Parathyroid adenoma (tissue), 2 donors: ENCODE data around the gene METTL16.
"Not testable (repeated sequence)": the region's sequence is repeated elsewhere in the genome, so short reads cannot be mapped to it uniquely, and the experiment has no call there.

Source experiments
- H2AFZ ChIP-seq: fragments of 300-600 bp; sonication (generic); one replicate; pipeline ENCODE4 v1.7.0; 2017; ENCODE audit warnings: antibody characterized with exemption, mild to moderate bottlenecking
- H3K27ac ChIP-seq: fragments of 300-600 bp; sonication (generic); one replicate; pipeline ENCODE4 v1.7.0; 2017
- H3K27me3 ChIP-seq: fragments of 300-600 bp; sonication (generic); one replicate; pipeline ENCODE4 v1.7.0; 2017; ENCODE audit warnings: low read length; ENCODE audit not compliant: control insufficient read depth, insufficient read depth
- H3K36me3 ChIP-seq: fragments of 300-600 bp; sonication (generic); one replicate; pipeline ENCODE4 v1.7.0; 2017; ENCODE audit warnings: low read length; ENCODE audit not compliant: control insufficient read depth, insufficient read depth
- H3K4me1 ChIP-seq: fragments of 300-600 bp; sonication (generic); one replicate; pipeline ENCODE4 v1.7.0; 2017; ENCODE audit warnings: control low read depth
- H3K4me2 ChIP-seq: fragments of 300-600 bp; sonication (generic); one replicate; pipeline ENCODE4 v1.7.0; 2017; ENCODE audit warnings: low read length
- H3K4me3 ChIP-seq: fragments of 300-600 bp; sonication (generic); one replicate; pipeline ENCODE4 v1.7.0; 2017; ENCODE audit warnings: low read depth, low read length
- H3K79me2 ChIP-seq: fragments of 300-600 bp; sonication (generic); one replicate; pipeline ENCODE4 v1.7.0; 2017; ENCODE audit warnings: control low read depth
- H3K9ac ChIP-seq: fragments of 300-600 bp; sonication (generic); one replicate; pipeline ENCODE4 v1.7.0; 2017; ENCODE audit warnings: mild to moderate bottlenecking
- H3K9me3 ChIP-seq: fragments of 300-600 bp; sonication (generic); one replicate; pipeline ENCODE4 v1.7.0; 2017; ENCODE audit warnings: low read length; ENCODE audit not compliant: control insufficient read depth
- CTCF ChIP-seq: fragments of 300-600 bp; sonication (generic); IDR thresholded peaks from one replicate; pipeline ENCODE4 v1.7.0; 2017; ENCODE audit warnings: antibody characterized with exemption, mild to moderate bottlenecking
- donor health status: primary hyperparathyroidism.

Gene METTL16

GRCh38 chr17:2449486-2449885 is 62.2 kb downstream of the METTL16 start:
- Histone ChIP-seq H3K27ac (no peak overlapping the region), H3K4me2 (no peak overlapping the region), H3K79me2 (no peaks in the 10 kb centered on the region), H3K9me3 (no peaks in the 10 kb centered on the region), H3K4me3 (no peak overlapping the region), H3K36me3 (no peaks in the 10 kb centered on the region), H3K27me3 (no peaks in the 10 kb centered on the region), H2AFZ (no peak overlapping the region), H3K9ac (no peak overlapping the region), H3K4me1 (no peaks in the 10 kb centered on the region)
- TF ChIP-seq CTCF: no peak

GRCh38 chr17:2447479-2447878 is 64.2 kb downstream of the METTL16 start:
- not testable (repeated sequence) for H3K36me3 ChIP-seq, H3K4me2 ChIP-seq, H3K27ac ChIP-seq, H3K4me3 ChIP-seq, H3K9ac ChIP-seq, H3K9me3 ChIP-seq, H2AFZ ChIP-seq, H3K4me1 ChIP-seq, H3K79me2 ChIP-seq, H3K27me3 ChIP-seq

- Histone ChIP-seq H3K9me3 (no peaks in the 10 kb centered on the region), H3K79me2 (peaks cover 3% of the 10 kb centered on the region), H3K4me1 (no peaks in the 10 kb centered on the region), H3K27ac (no peak overlapping the region), H3K27me3 (no peaks in the 10 kb centered on the region), H3K36me3 (no peaks in the 10 kb centered on the region), H3K4me2 (no peak overlapping the region), H2AFZ (no peak overlapping the region), H3K4me3 (no peak overlapping the region), H3K9ac (no peak overlapping the region)
- TF ChIP-seq CTCF: no peak
Observed at GRCh38 chr17:2445638-2446037, 66.0 kb downstream of the METTL16 start.

- Histone ChIP-seq H3K4me1 (no peaks in the 10 kb centered on the region), H3K27ac (no peak overlapping the region), H3K27me3 (no peaks in the 10 kb centered on the region), H3K4me3 (no peak overlapping the region), H3K79me2 (peaks cover 9% of the 10 kb centered on the region), H3K9me3 (no peaks in the 10 kb centered on the region), H2AFZ (no peak overlapping the region), H3K4me2 (no peak overlapping the region), H3K9ac (no peak overlapping the region), H3K36me3 (no peaks in the 10 kb centered on the region)
- TF ChIP-seq CTCF: no peak
Observed at GRCh38 chr17:2444382-2444781, 67.3 kb downstream of the METTL16 start.

GRCh38 chr17:2442166-2442565 is 69.5 kb downstream of the METTL16 start:
- Histone ChIP-seq H3K4me1 (no peaks in the 10 kb centered on the region), H3K27me3 (no peaks in the 10 kb centered on the region), H3K27ac (no peak overlapping the region), H3K9me3 (no peaks in the 10 kb centered on the region), H3K36me3 (no peaks in the 10 kb centered on the region), H2AFZ (no peak overlapping the region), H3K4me3 (no peak overlapping the region), H3K4me2 (no peak overlapping the region), H3K9ac (no peak overlapping the region), H3K79me2 (peaks cover 14% of the 10 kb centered on the region)
- TF ChIP-seq CTCF: no peak
